ENCODE data around the gene RGS3. TPM values are rescaled to one million over a fixed set of nuclear protein-coding genes. Genes with fewer than 3 reads are reported as not detected.

RGS3 gene
- total and polyA plus RNA-seq, 10 of the 15 experiments (the other 5 are each of a cell fraction or from before 2014, with no cell fraction given), result 2.9 to 138 (median 28.8) TPM

DNA sequence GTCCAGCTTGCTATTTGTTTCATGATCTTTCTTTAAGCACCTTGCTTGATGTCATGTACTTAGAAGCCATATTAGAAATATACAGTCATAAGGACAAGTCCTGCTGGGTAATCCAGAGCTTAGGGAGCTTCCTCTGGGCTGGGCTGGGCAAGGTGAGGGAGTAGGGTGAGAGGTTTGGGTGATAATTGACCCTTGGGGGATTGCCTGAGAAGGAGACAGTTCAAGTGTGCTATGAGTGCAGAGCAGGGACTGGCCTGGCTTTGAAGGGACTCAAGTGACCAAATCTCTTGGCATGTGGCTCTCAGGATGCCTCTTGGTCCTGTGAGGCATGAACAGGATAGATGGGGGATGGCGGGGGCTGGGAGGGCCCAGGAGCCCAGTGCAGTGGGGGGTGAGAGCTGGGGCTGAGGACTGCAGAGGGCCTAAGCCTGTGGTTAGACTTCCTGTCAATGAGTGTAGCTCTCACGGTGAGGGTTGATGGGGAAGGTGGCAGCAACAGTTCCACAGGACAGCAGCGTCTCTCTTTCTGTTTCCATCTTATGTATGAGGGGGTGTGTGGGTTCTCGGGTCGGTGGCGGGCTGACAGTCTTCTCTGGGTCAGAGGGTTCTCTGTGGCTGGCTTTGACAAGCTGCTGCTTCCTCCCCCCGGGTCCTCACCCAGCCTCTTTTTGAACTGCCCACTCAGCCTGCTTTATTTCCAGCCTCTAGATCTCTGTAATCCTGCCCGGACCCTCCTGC, 53.5 kb downstream of the RGS3 start (continued):
- TF ChIP-seq CUX1 (IDR thresholded peaks at IDR 0.05; ENCODE audit: insufficient replicate concordance, low read depth, low read length) (no peak), MYC (IDR thresholded peaks at IDR 0.05; ENCODE audit: insufficient read depth, insufficient read length, insufficient replicate concordance, low read length, severe bottlenecking) (no peak), NR2F1 (conservative IDR thresholded peaks at IDR 0.05) (peak; percentile 89), SKIL (IDR thresholded peaks at IDR 0.05; ENCODE audit: low read depth, poor library complexity, severe bottlenecking) (peak; percentile 92), JUND (IDR thresholded peaks at IDR 0.05; ENCODE audit: low read depth, low read length) (no peak), RELB (IDR thresholded peaks at IDR 0.05; ENCODE audit: low read depth) (peak; percentile 85), HDAC6 (IDR thresholded peaks at IDR 0.05; ENCODE audit: unreplicated experiment) (peak; percentile 18)
- TF ChIP-seq, protein P1, sequence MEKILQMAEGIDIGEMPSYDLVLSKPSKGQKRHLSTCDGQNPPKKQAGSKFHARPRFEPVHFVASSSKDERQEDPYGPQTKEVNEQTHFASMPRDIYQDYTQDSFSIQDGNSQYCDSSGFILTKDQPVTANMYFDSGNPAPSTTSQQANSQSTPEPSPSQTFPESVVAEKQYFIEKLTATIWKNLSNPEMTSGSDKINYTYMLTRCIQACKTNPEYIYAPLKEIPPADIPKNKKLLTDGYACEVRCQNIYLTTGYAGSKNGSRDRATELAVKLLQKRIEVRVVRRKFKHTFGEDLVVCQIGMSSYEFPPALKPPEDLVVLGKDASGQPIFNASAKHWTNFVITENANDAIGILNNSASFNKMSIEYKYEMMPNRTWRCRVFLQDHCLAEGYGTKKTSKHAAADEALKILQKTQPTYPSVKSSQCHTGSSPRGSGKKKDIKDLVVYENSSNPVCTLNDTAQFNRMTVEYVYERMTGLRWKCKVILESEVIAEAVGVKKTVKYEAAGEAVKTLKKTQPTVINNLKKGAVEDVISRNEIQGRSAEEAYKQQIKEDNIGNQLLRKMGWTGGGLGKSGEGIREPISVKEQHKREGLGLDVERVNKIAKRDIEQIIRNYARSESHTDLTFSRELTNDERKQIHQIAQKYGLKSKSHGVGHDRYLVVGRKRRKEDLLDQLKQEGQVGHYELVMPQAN (conservative IDR thresholded peaks at IDR 0.05), result no peak
- TF ChIP-seq, protein P2, sequence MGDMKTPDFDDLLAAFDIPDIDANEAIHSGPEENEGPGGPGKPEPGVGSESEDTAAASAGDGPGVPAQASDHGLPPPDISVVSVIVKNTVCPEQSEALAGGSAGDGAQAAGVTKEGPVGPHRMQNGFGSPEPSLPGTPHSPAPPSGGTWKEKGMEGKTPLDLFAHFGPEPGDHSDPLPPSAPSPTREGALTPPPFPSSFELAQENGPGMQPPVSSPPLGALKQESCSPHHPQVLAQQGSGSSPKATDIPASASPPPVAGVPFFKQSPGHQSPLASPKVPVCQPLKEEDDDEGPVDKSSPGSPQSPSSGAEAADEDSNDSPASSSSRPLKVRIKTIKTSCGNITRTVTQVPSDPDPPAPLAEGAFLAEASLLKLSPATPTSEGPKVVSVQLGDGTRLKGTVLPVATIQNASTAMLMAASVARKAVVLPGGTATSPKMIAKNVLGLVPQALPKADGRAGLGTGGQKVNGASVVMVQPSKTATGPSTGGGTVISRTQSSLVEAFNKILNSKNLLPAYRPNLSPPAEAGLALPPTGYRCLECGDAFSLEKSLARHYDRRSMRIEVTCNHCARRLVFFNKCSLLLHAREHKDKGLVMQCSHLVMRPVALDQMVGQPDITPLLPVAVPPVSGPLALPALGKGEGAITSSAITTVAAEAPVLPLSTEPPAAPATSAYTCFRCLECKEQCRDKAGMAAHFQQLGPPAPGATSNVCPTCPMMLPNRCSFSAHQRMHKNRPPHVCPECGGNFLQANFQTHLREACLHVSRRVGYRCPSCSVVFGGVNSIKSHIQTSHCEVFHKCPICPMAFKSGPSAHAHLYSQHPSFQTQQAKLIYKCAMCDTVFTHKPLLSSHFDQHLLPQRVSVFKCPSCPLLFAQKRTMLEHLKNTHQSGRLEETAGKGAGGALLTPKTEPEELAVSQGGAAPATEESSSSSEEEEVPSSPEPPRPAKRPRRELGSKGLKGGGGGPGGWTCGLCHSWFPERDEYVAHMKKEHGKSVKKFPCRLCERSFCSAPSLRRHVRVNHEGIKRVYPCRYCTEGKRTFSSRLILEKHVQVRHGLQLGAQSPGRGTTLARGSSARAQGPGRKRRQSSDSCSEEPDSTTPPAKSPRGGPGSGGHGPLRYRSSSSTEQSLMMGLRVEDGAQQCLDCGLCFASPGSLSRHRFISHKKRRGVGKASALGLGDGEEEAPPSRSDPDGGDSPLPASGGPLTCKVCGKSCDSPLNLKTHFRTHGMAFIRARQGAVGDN (IDR thresholded peaks at IDR 0.05), result no peak; the same call in none of the 2 replicates

All from GM12878 (cell line).